ENCODE measurements around the gene CLEC4C. TPM values are rescaled to one million over a fixed set of nuclear protein-coding genes. Genes with fewer than 3 reads are reported as not detected.
"Not testable (repeated sequence)": the region's sequence is repeated elsewhere in the genome, so short reads cannot be mapped to it uniquely, and the experiment has no call there.

Gene CLEC4C, protein sequence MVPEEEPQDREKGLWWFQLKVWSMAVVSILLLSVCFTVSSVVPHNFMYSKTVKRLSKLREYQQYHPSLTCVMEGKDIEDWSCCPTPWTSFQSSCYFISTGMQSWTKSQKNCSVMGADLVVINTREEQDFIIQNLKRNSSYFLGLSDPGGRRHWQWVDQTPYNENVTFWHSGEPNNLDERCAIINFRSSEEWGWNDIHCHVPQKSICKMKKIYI
- not detected for total RNA-seq

DNA sequence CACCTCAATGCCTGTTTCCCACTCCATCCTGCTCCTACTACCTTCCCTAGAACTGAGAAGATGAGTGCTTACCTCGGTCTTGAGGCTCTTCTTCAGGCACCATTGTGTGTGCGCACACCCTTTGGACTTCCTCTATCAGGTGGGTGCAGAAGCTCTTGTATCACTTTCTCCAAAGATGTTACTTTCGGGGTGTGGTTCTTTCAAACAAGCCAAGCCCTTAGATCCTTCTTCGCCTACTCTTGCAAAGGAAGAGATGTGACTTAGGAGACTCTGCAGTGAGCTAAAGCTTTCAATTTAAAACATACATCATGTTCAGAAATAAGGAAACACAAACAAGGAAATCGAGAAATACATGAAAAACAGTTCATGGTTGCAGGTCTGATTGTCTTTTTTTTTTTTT lies at the start of gene CLEC4C:
Gene CLEC4C (minus strand): TSS at position 130 of the 400 bp plus-strand sequence. CDS start 27 bp downstream, at position 103.
- no peak for DNase-seq
- Histone ChIP-seq H3K4me3 (no peak within 1 kb of the TSS), H3K36me3 (no peaks in the 10 kb centered on the region), H3K4me1 (no peaks in the 10 kb centered on the region), H3K27ac (no peak within 1 kb of the TSS), H3K27me3 (no peaks in the 10 kb centered on the region), H3K9ac (ENCODE audit: low read depth in 2 of 2, low read length in 2 of 2) (no peak within 1 kb of the TSS), H3K9me3 (no peaks in the 10 kb centered on the region)
- intact Hi-C loops (cut with DNase I), result no loop called here
- TF ChIP-seq, protein P1, sequence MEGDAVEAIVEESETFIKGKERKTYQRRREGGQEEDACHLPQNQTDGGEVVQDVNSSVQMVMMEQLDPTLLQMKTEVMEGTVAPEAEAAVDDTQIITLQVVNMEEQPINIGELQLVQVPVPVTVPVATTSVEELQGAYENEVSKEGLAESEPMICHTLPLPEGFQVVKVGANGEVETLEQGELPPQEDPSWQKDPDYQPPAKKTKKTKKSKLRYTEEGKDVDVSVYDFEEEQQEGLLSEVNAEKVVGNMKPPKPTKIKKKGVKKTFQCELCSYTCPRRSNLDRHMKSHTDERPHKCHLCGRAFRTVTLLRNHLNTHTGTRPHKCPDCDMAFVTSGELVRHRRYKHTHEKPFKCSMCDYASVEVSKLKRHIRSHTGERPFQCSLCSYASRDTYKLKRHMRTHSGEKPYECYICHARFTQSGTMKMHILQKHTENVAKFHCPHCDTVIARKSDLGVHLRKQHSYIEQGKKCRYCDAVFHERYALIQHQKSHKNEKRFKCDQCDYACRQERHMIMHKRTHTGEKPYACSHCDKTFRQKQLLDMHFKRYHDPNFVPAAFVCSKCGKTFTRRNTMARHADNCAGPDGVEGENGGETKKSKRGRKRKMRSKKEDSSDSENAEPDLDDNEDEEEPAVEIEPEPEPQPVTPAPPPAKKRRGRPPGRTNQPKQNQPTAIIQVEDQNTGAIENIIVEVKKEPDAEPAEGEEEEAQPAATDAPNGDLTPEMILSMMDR (IDR thresholded peaks at IDR 0.05), result no peak

DNA sequence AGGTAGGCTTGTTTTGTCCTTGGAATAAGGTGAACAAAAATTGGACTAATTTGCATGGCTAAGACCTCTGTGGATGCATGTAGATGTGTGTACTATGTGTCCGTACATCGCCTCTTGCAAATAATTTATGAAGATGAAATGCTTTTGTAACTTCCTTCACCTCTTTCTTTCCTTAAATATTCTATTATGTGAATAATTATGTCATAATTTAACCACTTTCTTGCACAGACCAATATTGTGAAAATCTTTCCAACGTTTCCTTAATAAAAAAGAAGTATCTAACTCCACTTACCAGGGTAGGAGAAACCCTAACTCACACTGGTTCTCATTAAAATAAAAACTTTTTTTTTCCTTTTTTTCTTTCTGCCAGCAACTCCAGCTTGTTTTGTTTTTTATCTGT lies 46.0 kb upstream of the CLEC4C start:
- Histone ChIP-seq H3K36me3 (no peaks in the 10 kb centered on the region), H3K9me3 (no peaks in the 10 kb centered on the region), H3K4me1 (no peaks in the 10 kb centered on the region), H3K27me3 (no peaks in the 10 kb centered on the region), H3K4me3 (no peak overlapping the region), H3K27ac (no peak overlapping the region), H3K9ac (ENCODE audit: low read depth in 2 of 2, low read length in 2 of 2) (no peak overlapping the region)
- DNase-seq, result no peak
- intact Hi-C loops (cut with DNase I), result no loop called here
- TF ChIP-seq, protein P1 (IDR thresholded peaks at IDR 0.05), result no peak

DNA sequence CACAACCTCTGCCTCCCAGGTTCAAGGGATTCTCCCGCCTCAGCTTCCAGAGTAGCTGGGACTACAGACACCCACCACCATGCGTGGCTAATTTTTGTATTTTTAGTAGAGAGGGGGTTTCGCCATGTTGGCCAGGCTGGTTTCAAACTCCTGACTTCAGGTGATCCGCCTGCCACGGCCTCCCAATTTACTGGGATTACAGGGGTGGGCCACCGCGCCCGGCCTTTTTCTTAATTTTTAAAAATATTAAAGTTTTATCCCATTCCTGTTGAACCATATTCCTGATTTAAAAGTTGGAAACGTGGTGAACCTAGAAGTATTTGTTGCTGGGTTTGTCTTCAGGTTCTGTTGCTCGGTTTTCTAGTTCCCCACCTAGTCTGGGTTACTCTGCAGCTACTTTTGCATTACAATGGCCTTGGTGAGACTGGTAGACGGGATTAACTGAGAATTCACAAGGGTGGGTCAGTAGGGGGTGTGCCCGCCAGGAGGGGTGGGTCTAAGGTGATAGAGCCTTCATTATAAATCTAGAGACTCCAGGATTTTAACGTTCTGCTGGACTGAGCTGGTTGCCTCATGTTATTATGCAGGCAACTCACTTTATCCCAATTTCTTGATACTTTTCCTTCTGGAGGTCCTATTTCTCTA lies 41.8 kb upstream of the CLEC4C start, which contains the start of gene NANOG:
Gene NANOG (plus strand): TSS at position 519 of the 645 bp plus-strand sequence. CDS start 213 bp downstream, outside the sequence.
- DNase-seq; H3K27me3 ChIP-seq; H3K4me3 ChIP-seq; H3K4me1 ChIP-seq; H3K27ac ChIP-seq; intact Hi-C loops (cut with DNase I); H3K9me3 ChIP-seq; H3K9ac ChIP-seq (ENCODE audit: low read depth in 2 of 2, low read length in 2 of 2); H3K36me3 ChIP-seq: not testable (repeated sequence)

DNA sequence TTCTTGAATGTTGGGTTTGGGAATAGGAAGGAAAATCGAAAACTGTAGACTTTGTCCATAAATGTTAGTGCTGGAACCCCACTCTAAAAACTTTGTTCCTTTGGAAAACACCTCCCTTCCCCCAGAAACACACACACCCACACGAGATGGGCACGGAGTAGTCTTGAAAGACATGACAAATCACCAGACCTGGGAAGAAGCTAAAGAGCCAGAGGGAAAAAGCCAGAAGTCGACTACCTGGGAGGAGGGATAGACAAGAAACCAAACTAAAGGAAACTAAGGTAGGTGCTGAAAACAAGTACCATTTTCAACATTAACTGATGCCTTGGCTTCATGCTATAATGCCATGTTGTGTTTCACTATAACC lies 41.1 kb upstream of the CLEC4C start:
- intact Hi-C loops (cut with DNase I), result no loop called here
- H3K9ac ChIP-seq (ENCODE audit: low read depth in 2 of 2, low read length in 2 of 2), result no peak overlapping the region
- H3K27me3 ChIP-seq, result no peaks in the 10 kb centered on the region
- no peaks in the 10 kb centered on the region for H3K36me3 ChIP-seq
- TF ChIP-seq, protein P1 (IDR thresholded peaks at IDR 0.05), result no peak
- no peak for DNase-seq
- H3K9me3 ChIP-seq, result no peaks in the 10 kb centered on the region
- no peaks in the 10 kb centered on the region for H3K4me1 ChIP-seq
- H3K4me3 ChIP-seq, result no peak overlapping the region
- no peak overlapping the region for H3K27ac ChIP-seq

DNA sequence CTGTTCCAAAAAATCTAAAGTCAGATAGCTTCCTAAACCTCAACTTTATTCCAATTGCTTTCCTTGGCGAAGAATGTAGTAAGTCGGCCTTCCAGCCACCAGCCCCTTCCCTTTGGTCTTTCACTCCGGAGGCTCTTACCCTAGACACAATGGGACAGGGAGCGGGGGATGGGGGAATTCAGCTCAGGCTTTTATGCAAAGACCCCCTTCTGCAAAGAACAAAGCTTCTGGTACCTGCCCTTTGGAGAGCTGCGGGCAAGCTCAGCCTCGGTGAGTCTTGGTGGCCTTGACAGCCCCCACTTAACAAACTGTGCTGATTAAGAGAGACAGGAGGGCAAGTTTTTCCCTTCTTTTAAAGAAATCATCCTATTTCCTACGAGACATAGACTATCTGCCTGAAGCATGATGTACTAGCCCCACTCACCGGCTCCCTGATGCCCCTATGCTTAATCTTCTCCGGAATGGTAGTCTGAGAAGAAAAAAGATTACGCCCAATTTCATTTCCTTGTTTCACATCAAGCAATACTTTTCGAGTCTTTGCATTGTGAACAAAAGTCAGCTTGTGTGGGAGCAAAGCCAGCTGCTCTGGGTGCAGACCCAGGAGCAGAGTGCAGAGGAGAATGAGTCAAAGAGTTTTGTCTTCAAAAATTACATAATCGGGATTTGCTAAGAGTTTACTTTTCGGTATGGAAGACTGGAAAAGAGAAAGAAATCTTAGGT lies 40.6 kb upstream of the CLEC4C start:
- DNase-seq, result no peak
- no peaks in the 10 kb centered on the region for H3K36me3 ChIP-seq
- TF ChIP-seq, protein P1 (IDR thresholded peaks at IDR 0.05), result no peak
- no peaks in the 10 kb centered on the region for H3K4me1 ChIP-seq
- no peak overlapping the region for H3K9ac ChIP-seq (ENCODE audit: low read depth in 2 of 2, low read length in 2 of 2)
- no peak overlapping the region for H3K27ac ChIP-seq
- no peaks in the 10 kb centered on the region for H3K27me3 ChIP-seq
- H3K9me3 ChIP-seq, result no peaks in the 10 kb centered on the region
- H3K4me3 ChIP-seq, result no peak overlapping the region
- intact Hi-C loops (cut with DNase I), result no loop called here

Measured in colonic mucosa (tissue), 4 donors.